ENCODE results near the gene IGSF22. TPM values are rescaled to one million over a fixed set of nuclear protein-coding genes. Genes with fewer than 3 reads are reported as not detected.

Gene IGSF22
- total RNA-seq, 1 donor from 2014 or later = 0.07 TPM

DNA sequence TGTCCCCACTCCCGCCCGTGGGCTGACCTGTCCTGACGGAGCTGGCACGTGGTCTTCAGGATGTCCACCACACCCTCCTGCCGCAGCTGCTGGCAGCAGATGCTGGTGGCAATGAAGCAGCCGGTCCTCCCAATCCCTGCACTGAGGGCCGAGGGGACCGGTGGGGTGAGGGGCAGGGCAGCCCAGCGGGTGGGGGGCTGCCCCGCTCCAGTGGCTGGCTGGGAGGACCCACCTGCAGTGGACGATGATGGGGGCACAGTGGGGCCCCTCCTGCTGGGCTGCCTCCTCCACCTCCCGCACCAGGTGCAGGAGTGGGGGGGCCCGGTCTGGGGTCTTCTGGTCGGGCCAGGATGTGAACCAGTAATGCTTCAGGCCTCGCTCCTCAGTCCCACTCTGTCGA is 3.4 kb upstream of the IGSF22 start:
- no peaks in the 10 kb centered on the region for H3K27me3 Mint-ChIP-seq
- no peak overlapping the region for H3K27ac Mint-ChIP-seq
- no peaks in the 10 kb centered on the region for H3K9me3 Mint-ChIP-seq
- H3K4me3 Mint-ChIP-seq = no peak overlapping the region
- TF ChIP-seq, protein P1, sequence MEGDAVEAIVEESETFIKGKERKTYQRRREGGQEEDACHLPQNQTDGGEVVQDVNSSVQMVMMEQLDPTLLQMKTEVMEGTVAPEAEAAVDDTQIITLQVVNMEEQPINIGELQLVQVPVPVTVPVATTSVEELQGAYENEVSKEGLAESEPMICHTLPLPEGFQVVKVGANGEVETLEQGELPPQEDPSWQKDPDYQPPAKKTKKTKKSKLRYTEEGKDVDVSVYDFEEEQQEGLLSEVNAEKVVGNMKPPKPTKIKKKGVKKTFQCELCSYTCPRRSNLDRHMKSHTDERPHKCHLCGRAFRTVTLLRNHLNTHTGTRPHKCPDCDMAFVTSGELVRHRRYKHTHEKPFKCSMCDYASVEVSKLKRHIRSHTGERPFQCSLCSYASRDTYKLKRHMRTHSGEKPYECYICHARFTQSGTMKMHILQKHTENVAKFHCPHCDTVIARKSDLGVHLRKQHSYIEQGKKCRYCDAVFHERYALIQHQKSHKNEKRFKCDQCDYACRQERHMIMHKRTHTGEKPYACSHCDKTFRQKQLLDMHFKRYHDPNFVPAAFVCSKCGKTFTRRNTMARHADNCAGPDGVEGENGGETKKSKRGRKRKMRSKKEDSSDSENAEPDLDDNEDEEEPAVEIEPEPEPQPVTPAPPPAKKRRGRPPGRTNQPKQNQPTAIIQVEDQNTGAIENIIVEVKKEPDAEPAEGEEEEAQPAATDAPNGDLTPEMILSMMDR (conservative IDR thresholded peaks at IDR 0.05) = no peak
- H3K36me3 Mint-ChIP-seq = no peaks in the 10 kb centered on the region
- no peak for DNase-seq (ENCODE audit: extremely low spot score, unreplicated experiment)
- peaks cover 11% of the 10 kb centered on the region for H3K4me1 Mint-ChIP-seq (ENCODE audit: unreplicated experiment)

DNA sequence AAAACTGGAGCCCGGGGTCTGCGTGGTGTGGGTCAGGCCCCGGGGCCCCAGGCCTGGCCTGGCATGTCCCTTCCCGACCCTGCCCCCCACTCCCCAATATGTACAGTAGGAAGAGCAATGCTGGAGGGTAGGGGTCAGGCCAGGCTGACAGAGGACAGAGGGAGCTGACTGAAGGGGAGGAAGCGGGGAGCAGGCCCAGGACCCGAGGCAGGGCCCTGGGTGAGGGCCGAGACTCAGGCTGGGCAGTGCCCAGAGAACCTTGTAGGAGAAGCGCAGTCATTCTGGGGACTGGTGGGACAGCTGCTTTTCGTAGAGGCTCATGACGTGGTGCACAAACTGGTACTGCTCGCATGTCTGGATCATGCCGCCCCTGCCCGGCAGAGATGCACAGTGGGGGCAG is 2.7 kb upstream of the IGSF22 start:
- Mint-ChIP-seq H3K27me3 (no peaks in the 10 kb centered on the region), H3K9me3 (no peaks in the 10 kb centered on the region), H3K27ac (no peak overlapping the region), H3K4me3 (no peak overlapping the region), H3K36me3 (no peaks in the 10 kb centered on the region), H3K4me1 (ENCODE audit: unreplicated experiment) (peaks cover 16% of the 10 kb centered on the region)
- TF ChIP-seq, protein P1 (conservative IDR thresholded peaks at IDR 0.05) = no peak
- no peak for DNase-seq (ENCODE audit: extremely low spot score, unreplicated experiment)

DNA sequence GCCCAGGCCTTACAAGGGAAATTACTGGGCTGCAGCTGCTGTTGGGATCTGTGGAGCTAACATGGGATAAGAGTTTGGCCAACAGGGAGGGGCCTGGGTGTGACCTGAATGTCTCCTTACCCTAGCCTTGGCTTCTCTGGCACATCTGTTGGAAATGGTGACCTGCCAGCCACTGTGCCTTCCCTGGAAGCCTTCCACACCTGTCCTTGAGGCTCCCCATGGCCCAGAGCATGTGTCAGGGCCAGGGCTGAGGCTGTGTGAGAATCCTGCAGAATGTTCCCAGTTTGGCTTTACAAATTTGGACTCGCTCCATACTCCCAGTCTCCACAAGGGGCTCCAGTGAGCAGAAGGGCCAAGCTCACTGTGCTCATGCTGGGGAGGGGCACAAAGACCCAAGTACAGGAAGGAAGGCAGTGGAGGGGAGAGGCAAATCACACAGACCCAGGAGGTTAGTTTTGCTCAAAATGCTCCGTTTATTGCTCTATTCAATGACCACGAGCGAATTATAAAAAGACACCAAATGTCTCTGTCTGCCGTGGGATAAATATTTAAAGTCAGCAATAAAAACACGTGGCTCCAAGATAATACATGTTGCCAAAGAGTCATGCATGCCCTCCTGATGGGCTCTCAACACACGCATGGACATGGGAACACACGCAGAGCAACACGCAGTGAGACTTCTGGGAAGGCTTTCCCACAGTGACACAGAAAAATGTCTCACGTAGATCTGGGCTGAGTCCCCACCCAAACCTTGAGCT is 1.7 kb upstream of the IGSF22 start:
- no peaks in the 10 kb centered on the region for H3K36me3 Mint-ChIP-seq
- no peak for DNase-seq (ENCODE audit: extremely low spot score, unreplicated experiment)

DNA sequence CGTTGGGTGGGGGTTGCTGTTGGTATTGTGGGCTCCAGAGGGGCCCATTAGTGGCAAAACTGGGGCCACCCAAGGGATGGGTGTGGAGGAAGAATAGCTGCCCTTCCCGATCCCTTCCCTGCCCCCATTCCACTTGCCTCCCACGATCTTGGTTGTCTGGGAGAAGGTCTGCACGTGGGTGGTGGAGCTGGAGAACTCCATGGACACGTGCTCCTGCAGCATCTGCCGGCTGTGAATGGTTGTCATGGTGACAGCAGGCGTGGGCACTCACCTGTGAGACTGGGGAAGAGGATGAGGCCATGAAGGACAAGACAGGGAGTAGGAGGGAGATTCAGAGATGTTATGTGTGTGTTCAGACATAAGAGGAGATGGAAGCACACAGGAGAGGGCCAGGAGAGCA is 2.0 kb downstream of the IGSF22 start:
- Mint-ChIP-seq H3K4me1 (ENCODE audit: unreplicated experiment) (peaks cover 23% of the 10 kb centered on the region), H3K27me3 (peaks cover 9% of the 10 kb centered on the region), H3K4me3 (peak overlapping the region; percentile 48), H3K9me3 (no peaks in the 10 kb centered on the region), H3K27ac (no peak overlapping the region), H3K36me3 (no peaks in the 10 kb centered on the region)
- TF ChIP-seq, protein P1 (conservative IDR thresholded peaks at IDR 0.05) = no peak
- no peak for DNase-seq (ENCODE audit: extremely low spot score, unreplicated experiment)

More for the DNA sequence above, 1.7 kb upstream of the IGSF22 start:
- peak overlapping the region; percentile 3 for H3K27ac Mint-ChIP-seq
- H3K27me3 Mint-ChIP-seq = no peaks in the 10 kb centered on the region
- H3K9me3 Mint-ChIP-seq = no peaks in the 10 kb centered on the region
- peaks cover 18% of the 10 kb centered on the region for H3K4me1 Mint-ChIP-seq (ENCODE audit: unreplicated experiment)
- H3K4me3 Mint-ChIP-seq = no peak overlapping the region
- TF ChIP-seq, protein P1 (conservative IDR thresholded peaks at IDR 0.05) = peak; percentile 84

DNA sequence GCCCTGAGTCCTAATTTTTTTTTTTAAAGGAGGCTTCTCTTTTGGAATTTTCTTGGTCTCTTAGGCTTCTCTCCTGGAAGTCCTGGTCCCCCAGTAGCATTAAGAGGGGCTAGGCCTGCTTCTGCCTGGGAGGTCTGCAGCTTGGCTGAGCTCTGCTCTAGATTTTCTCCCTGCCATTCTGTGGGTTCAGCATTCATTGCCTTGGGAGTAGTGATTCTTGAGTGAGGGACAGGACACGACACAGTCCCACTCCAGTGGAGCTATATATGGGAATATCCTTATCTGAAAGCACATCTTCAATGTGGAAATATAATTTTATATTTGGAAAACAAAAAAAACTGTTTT is 3.7 kb downstream of the IGSF22 start:
- Mint-ChIP-seq H3K9me3 (no peaks in the 10 kb centered on the region), H3K4me3 (peak overlapping the region; percentile 92), H3K4me1 (ENCODE audit: unreplicated experiment) (peaks cover 17% of the 10 kb centered on the region), H3K36me3 (no peaks in the 10 kb centered on the region), H3K27me3 (peaks cover 17% of the 10 kb centered on the region), H3K27ac (no peak overlapping the region)
- DNase-seq (ENCODE audit: extremely low spot score, unreplicated experiment) = no peak
- TF ChIP-seq, protein P1 (conservative IDR thresholded peaks at IDR 0.05) = peak; percentile 49

Measured in type B pancreatic cell (in vitro differentiated cells).